SKM-1 treated with dmso at 0.1 percent for 144 hours (cell line): Measurements from ENCODE around the gene CASS4.

Experiments
- DNase-seq: peaks from one replicate; lab custom pipeline; 2025; ENCODE audit not compliant: unreplicated experiment; lab: John Stamatoyannopoulos, UW

CASS4 gene

DNA sequence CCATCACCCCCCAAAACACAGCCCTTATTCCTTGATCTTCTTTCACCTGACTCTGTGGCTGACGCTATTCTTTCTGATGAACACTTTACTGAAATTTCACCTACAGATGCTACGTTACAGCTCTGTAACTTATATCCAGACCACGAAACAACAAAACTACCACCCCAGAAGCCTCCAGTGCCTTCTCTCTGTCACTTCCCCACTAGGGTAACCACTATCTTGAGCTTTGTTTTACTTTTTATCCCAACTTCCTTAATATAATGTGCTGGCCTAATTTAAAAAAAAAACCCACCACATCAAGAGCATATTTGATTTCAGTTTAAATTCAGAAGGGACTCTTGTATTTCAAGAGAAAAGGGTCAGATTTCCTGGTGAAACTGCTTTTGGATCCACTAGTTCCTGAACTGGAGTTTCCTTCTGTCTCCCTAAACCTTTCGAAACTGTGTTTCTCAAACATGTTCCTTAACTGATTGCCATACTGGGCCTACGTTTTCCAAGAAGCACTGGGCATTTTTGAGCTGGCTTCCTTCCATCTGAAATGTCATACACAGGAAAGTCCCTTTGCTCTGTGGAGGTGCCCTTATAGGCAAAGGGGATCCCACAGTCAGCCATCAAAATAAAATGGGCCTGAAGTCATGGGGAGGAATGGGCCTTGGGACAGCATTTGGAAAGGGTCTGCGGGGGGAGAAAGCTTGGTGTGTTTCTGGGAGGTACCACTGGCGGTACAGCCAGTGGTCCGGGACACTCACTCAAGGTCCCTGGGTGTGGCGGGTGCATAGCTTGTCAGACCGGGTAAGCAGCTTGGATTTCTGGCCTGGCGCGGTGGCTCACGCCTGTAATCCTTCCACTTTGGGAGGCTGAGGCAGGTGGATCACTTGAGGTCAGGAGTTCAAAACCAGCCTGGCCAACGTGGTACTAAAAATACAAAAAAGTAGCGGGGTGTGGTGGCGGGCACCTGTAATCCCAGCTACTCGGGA, 30.6 kb downstream of the CASS4 start:
- no peak for DNase-seq

- no peak for DNase-seq
Observed at GRCh38 chr20:56443654-56444540, 31.8 kb downstream of the CASS4 start.

- DNase-seq: no peak
Observed at GRCh38 chr20:56445130-56445529, 33.1 kb downstream of the CASS4 start.

DNA sequence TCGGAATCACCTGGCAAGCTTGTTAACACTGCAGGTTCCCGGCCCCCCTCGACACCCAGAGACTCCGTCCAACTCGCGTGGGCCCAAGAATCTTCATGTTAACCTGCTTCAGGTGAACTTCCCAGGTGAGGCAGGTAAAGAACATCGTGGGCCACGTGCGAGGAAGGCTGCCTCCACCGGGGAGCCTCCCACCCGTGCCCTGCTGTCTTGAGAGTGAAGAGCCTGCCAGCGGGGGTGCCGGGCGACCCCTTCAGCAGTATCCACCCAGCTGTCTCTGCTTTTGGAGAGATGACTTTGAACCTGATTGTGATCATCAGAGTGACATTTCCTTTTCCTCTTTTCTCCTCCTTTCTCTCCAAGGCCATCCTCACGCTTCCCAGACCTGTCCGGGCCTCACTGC, 33.5 kb downstream of the CASS4 start:
- DNase-seq: no peak

- DNase-seq: no peak
Observed at GRCh38 chr20:56447227-56447626, 35.2 kb downstream of the CASS4 start.

DNA sequence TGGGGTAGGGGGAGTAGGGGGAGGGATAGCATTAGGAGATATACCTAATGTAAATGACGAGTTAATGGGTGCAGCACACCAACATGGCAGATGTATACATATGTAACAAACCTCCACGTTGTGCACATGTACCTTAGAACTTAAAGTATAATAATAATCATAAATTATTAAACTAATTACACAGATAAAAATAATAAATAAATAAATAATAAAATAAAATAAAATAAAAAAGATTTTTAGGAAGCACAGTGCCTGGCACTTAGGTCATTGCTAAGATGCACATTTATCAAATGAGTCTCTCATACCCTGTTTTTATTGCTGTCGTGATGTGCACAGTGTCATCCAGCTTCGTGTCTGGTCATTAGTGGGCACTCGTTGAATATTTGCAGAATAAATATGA, 37.4 kb downstream of the CASS4 start:
- DNase-seq: no peak

GRCh38 chr20:56451056-56451765, 39.2 kb downstream of the CASS4 start:
- DNase-seq: peak; percentile 7

- peak; percentile 3 for DNase-seq
Observed at GRCh38 chr20:56453352-56453751, 41.3 kb downstream of the CASS4 start.

DNA sequence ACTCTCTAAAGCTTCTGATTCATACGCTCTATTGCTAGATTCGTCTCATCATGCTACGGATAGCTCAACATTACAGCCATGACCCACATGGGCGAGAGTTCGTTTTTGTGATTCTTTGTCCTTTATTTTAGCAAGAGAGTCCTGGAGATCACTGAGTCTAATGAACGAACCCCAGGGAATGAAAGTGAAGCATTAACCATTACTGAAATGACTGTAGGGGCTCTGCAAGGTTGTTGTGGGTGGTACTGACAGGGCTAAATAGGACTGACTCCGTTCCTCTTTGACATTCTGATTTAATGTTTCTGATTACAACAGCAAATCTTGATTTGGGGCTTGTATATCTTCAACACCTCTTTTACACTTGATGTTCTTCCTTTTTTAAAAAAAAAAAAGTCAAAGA, 42.7 kb downstream of the CASS4 start:
- no peak for DNase-seq

GRCh38 chr20:56458206-56458821, 46.3 kb downstream of the CASS4 start:
- DNase-seq: no peak

DNA sequence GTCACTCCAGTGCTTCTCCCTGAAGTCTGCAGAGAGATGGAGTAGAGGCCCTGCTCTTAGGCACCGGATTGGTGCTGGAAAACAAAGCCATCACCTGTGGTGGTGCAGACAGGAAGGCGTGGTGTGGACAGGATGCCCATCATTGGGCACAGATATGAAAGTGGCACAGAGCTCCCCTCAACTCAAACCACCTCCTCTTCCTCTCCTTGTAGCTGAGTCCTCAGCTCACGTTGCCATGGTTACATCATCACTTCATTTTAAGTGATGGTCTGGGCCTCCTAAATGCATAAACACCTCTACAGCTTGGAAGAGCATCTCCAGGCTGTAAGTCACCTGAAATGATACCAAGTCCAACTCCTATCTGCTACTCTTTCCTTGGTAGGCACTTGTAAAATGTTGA, 48.4 kb downstream of the CASS4 start:
- DNase-seq: no peak

DNA sequence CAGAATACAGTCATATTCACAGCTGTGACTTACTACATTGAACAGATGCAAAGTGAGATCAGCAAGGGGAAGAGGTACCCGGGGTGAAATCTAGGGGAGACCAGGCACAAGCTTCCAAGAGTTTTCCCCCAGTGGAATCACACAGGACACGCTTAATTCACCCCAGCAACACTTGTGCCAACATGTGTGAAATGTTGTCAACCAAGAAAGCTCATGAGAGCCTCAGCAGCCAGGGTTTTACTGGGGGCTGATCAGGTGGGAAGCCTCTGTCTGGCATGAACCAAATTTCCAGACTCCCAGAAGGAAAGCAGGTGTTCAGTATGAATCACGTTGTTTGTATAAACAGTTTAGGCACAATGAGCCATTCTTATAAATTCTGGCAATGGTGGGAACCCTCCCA, 49.5 kb downstream of the CASS4 start:
- DNase-seq: no peak

DNA sequence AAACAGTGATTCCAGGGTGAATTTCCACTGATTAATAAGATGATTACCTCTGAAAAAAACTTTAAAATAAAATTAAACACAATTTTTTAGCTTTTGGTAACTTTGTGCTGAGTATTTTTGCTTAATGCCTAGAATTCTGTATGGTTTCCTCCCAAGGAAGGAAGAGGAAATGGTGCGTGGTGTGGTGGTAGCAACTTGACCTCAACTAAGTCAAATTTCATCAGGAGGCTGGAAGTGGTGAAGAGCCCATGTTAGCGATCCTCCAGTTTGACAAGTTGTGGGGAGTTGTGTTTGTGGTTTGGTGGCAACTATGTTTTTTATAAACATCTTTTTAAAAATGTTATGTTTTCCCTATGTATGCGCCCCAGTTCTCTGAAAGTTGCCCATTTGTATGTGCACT, 51.4 kb downstream of the CASS4 start:
- peak; percentile 58 for DNase-seq

GRCh38 chr20:56465997-56466396, 53.9 kb downstream of the CASS4 start:
- DNase-seq: peak; percentile 57

- no peak for DNase-seq
Observed at GRCh38 chr20:56467968-56468315, 55.9 kb downstream of the CASS4 start.

GRCh38 chr20:56468316-56469076, 56.4 kb downstream of the CASS4 start, which contains the start of gene RTF2:
RTF2 (plus strand) TSS chr20:56468627; CDS start chr20:56468698, 71 bp downstream.
- peak; percentile 78 for DNase-seq

DNA sequence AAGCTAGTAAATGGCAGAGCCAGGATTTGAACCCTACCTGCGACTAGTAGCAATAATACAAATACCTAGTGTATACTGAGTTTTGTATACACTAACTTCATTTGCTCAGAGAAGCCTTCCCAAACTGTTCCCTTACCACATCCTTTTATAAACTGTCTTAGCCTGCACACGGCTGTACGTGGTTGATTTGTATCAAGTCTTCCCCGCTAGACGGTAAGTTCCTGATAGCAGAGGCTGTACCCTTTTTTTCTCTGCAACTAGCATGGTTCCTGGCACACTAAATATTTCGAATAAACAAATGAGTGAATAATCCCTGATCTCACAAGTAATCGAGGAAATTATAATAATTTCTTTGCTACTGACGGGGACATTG, 57.0 kb downstream of the CASS4 start:
- no peak for DNase-seq

DNA sequence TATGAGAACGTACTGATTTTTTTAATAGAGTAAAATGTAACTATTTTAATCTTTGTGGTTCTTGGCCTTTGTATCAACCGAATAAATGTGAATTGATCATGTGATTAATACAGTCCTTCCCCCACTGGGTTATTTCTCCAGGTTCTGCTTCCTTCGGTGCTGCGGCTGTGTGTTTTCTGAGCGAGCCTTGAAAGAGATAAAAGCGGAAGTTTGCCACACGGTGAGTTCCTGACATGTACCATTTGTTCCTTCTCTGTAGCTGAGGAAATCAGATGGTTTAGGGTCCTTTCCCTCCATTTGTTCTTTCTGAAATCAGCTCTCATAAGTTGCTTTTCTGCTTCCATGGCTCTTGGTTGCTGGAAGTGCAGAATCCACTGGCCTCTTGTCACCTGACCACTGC, 71.9 kb downstream of the CASS4 start:
- DNase-seq: no peak

GRCh38 chr20:56487216-56487615, 75.2 kb downstream of the CASS4 start:
- peak; percentile 44 for DNase-seq

DNA sequence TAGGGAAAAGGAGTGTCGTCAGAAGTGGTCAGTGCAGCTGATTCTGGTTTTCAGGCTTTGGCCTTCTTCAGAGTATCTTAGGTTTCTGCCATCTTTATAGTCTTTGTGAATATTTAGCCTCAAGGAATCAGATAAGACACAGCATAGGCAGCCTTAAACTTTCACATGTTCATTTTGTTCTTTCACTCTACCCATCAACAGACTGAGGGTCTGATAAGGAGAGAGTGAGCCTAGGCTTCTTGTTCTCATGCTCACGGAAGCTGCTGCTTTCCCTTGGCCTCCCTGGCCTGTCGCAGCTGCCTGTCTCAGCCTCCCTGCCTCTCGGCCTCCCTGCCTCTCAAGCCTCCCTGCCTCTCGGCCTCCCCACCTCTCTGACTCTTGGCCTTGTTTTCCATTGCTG, 76.5 kb downstream of the CASS4 start:
- DNase-seq: no peak
